NCI-H2107 treated with DMSO at 0.1 percent for 48 hours (cell line): ENCODE measurements around the gene IRAG1.
"Not testable (repeated sequence)": the region's sequence is repeated elsewhere in the genome, so short reads cannot be mapped to it uniquely, and the experiment has no call there.

Experiments used
- DNase-seq: peaks from one replicate; lab custom pipeline; 2025; ENCODE audit not compliant: unreplicated experiment; lab: John Stamatoyannopoulos, UW

IRAG1 gene

GRCh38 chr11:10709299-10710086 is 15.9 kb upstream of the IRAG1 start:
- no peak for DNase-seq

- DNase-seq = no peak
Measured at GRCh38 chr11:10708131-10708530, 14.6 kb upstream of the IRAG1 start.

- DNase-seq = no peak
Measured at GRCh38 chr11:10701982-10702381, 8.4 kb upstream of the IRAG1 start.

GRCh38 chr11:10699072-10699471 is 5.5 kb upstream of the IRAG1 start:
- DNase-seq = no peak

- no peak for DNase-seq
Measured at GRCh38 chr11:10697323-10697620, 3.7 kb upstream of the IRAG1 start.

GRCh38 chr11:10696468-10697322 is 3.1 kb upstream of the IRAG1 start:
- DNase-seq = no peak

- DNase-seq = no peak
Measured at GRCh38 chr11:10695833-10696232, 2.3 kb upstream of the IRAG1 start.

- DNase-seq = no peak
Measured at GRCh38 chr11:10694486-10695239, 1.1 kb upstream of the IRAG1 start.

- no peak for DNase-seq
Measured at GRCh38 chr11:10692531-10693115, 932 bp downstream of the IRAG1 start.

GRCh38 chr11:10688401-10688800 is 5.2 kb downstream of the IRAG1 start:
- no peak for DNase-seq

- DNase-seq = no peak
Measured at GRCh38 chr11:10686311-10686710, 7.2 kb downstream of the IRAG1 start.

- no peak for DNase-seq
Measured at GRCh38 chr11:10683429-10683828, 10.1 kb downstream of the IRAG1 start.

GRCh38 chr11:10680956-10681487 is 12.5 kb downstream of the IRAG1 start:
- no peak for DNase-seq

- not testable (repeated sequence) for DNase-seq
Measured at GRCh38 chr11:10680279-10680678, 13.3 kb downstream of the IRAG1 start.

GRCh38 chr11:10679644-10680043 is 13.9 kb downstream of the IRAG1 start:
- DNase-seq = no peak

GRCh38 chr11:10678101-10678500 is 15.5 kb downstream of the IRAG1 start:
- DNase-seq = no peak

GRCh38 chr11:10676919-10677318 is 16.6 kb downstream of the IRAG1 start:
- DNase-seq = no peak

- no peak for DNase-seq
Measured at GRCh38 chr11:10674911-10675440, 18.6 kb downstream of the IRAG1 start.

GRCh38 chr11:10674440-10674855 is 19.1 kb downstream of the IRAG1 start:
- DNase-seq = no peak

- no peak for DNase-seq
Measured at GRCh38 chr11:10673501-10674062, 20.0 kb downstream of the IRAG1 start.
